Osteoblast (primary cell): Measurements from ENCODE around the gene MRNIP. TPM values are rescaled to one million over a fixed set of nuclear protein-coding genes. Genes with fewer than 3 reads are reported as not detected.

Source experiments
- DNase-seq: peaks from one replicate; pipeline ENCODE4 v3.0.0; 2011; ENCODE audit warnings: low spot score, mixed read lengths; ENCODE audit not compliant: insufficient read length; ENCODE audit errors: missing footprints
- H2AFZ ChIP-seq: 2 replicates; pipeline ENCODE4 v1.6.0; 2011; ENCODE audit warnings: mild to moderate bottlenecking, low read length
- H3K27ac ChIP-seq: 2 replicates; pipeline ENCODE4 v1.5.1; 2011; ENCODE audit warnings: mild to moderate bottlenecking, low read depth, low read length, moderate library complexity
- H3K27me3 ChIP-seq: 2 replicates; pipeline ENCODE4 v1.6.0; 2012; ENCODE audit warnings: mild to moderate bottlenecking, control low read depth, inconsistent platforms, low read length, moderate library complexity; ENCODE audit not compliant: insufficient read depth
- H3K36me3 ChIP-seq: 2 replicates; pipeline ENCODE4 v1.5.1; 2011; ENCODE audit warnings: mild to moderate bottlenecking, low read length, control low read depth, moderate library complexity; ENCODE audit not compliant: insufficient read depth
- H3K4me1 ChIP-seq: 2 replicates; pipeline ENCODE4 v1.5.1; 2011; ENCODE audit warnings: mild to moderate bottlenecking, low read length, control low read depth, moderate library complexity; ENCODE audit not compliant: insufficient read depth
- H3K4me2 ChIP-seq: 2 replicates; pipeline ENCODE4 v1.6.0; 2011; ENCODE audit warnings: mild to moderate bottlenecking, low read length; ENCODE audit not compliant: insufficient read depth
- H3K4me3 ChIP-seq: fragments of 200-600 bp; sonication (generic); 3 replicates; pipeline ENCODE4 v1.5.1; 2012; ENCODE audit warnings: mild to moderate bottlenecking, low read length, inconsistent platforms; ENCODE audit not compliant: insufficient read depth
- H3K79me2 ChIP-seq: 2 replicates; pipeline ENCODE4 v1.6.0; 2012; ENCODE audit warnings: mild to moderate bottlenecking, low read length, control low read depth, inconsistent platforms; ENCODE audit not compliant: insufficient read depth
- H3K9me3 ChIP-seq: 2 replicates; pipeline ENCODE4 v1.5.1; 2011; ENCODE audit warnings: low read depth, low read length, control low read depth
- H4K20me1 ChIP-seq: 2 replicates; pipeline ENCODE4 v1.6.0; 2012; ENCODE audit warnings: mild to moderate bottlenecking, low read length, control low read depth; ENCODE audit not compliant: insufficient read depth
- total RNA-seq: library from RNA; depleted of rRNA; stranded (reverse); fragments of >200 nt; gene quantifications from 2 replicates; pipeline ENCODE4 v1.2.3, GENCODE V29; 2012
- TF ChIP-seq, protein P1 (sequence below): IDR thresholded peaks from 2 replicates; pipeline ENCODE4 v1.5.1; 2011; ENCODE audit warnings: mild to moderate bottlenecking, low read depth, low read length, moderate library complexity; ENCODE audit errors: extremely low read depth

The MRNIP gene
- total RNA-seq, 1 donor: 10.1 TPM

DNA sequence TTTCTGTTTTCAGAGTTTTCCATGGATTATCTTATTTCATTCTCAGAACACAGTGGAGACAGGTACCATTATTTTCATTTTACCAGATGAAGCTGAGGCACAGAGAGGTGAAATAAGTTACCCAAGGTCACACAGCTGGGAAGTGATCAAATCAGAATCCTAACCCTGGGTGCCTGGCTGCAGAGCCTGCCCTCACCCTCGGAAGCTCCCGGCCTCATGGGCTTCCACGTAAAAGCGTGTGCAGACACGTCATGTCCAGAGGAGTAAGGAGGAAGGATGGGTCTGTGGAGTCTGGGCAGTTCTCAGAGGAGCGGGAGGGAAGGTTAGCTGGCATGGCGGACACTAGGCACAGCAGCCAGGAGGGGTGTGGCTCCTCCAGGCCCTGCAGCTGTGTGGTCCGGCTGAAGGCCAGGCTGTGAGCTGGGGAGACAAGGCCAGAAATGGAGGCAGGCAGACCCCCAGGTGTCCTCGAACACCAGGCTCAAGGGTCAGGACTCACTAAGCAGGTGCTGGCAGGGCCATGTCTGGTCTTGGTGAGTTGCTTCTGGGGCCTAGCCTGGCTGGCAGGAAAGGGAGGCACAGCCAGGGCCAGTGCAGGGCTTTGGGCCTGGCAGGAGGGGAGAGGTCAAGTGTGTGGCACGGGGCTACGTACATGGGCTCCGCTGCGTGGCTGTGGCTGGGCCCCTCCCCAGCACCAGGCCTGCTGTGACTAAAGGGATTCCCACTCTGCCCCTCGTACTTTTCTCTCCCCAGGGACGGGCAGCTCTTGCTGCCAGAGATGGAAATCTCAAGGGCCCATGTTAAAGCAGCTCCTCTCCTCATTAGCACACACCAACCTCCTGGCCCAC lies 43.5 kb upstream of the MRNIP start:
- Histone ChIP-seq H3K4me1 (peaks cover 6% of the 10 kb centered on the region), H3K4me3 (no peak overlapping the region), H4K20me1 (peaks cover 32% of the 10 kb centered on the region), H3K27ac (no peak overlapping the region), H3K27me3 (no peaks in the 10 kb centered on the region), H3K4me2 (no peak overlapping the region), H3K36me3 (peaks cover 55% of the 10 kb centered on the region), H2AFZ (no peak overlapping the region), H3K9me3 (no peaks in the 10 kb centered on the region), H3K79me2 (peaks cover 57% of the 10 kb centered on the region)
- TF ChIP-seq, protein P1, sequence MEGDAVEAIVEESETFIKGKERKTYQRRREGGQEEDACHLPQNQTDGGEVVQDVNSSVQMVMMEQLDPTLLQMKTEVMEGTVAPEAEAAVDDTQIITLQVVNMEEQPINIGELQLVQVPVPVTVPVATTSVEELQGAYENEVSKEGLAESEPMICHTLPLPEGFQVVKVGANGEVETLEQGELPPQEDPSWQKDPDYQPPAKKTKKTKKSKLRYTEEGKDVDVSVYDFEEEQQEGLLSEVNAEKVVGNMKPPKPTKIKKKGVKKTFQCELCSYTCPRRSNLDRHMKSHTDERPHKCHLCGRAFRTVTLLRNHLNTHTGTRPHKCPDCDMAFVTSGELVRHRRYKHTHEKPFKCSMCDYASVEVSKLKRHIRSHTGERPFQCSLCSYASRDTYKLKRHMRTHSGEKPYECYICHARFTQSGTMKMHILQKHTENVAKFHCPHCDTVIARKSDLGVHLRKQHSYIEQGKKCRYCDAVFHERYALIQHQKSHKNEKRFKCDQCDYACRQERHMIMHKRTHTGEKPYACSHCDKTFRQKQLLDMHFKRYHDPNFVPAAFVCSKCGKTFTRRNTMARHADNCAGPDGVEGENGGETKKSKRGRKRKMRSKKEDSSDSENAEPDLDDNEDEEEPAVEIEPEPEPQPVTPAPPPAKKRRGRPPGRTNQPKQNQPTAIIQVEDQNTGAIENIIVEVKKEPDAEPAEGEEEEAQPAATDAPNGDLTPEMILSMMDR: no peak
- DNase-seq: peak; percentile 51

DNA sequence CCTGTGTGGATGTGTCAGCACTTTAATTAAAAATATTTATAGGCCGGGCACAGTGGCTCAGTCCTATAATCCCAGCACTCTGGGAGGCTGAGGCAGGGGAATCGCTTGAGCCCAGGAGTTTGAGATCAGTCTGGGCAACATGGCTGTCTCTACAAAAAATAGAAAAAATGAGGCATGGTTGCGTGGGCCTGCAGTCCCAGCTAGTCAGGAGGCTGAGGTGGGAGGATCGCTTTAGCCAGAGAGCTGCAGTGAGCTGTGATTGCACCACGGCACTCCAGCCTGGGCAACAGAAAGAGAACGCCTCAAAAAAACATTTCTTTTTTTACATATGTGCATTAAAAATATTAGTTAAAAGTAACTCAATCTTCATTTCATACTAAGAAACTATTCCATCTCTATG lies 42.8 kb upstream of the MRNIP start:
- TF ChIP-seq, protein P1: no peak
- Histone ChIP-seq H3K27ac (no peak overlapping the region), H3K4me1 (peaks cover 3% of the 10 kb centered on the region), H4K20me1 (peaks cover 26% of the 10 kb centered on the region), H3K9me3 (no peaks in the 10 kb centered on the region), H3K79me2 (peaks cover 50% of the 10 kb centered on the region), H3K4me2 (no peak overlapping the region), H3K27me3 (no peaks in the 10 kb centered on the region), H3K36me3 (peaks cover 56% of the 10 kb centered on the region), H3K4me3 (no peak overlapping the region), H2AFZ (no peak overlapping the region)
- peak; percentile 21 for DNase-seq

DNA sequence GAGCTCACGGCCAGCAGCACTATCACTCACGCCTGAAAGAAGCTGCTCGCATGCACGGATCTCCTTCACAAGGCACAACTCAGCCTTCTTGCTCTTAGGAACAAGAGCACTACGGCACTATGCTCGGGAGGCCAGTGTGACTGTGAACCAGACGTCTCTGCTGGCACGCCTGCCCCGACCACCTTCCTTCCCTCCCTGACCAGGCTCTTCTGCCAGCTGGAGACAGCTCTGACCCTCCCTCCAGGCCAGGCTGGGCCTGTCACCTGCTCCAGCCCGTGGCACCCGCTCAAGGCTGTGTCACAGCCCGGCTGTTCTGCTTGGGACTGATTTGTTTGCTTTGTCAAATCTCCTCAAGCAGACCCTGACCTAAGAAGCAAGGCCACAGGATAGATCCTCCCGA lies 42.1 kb upstream of the MRNIP start:
- H3K36me3 ChIP-seq: peaks cover 63% of the 10 kb centered on the region
- H4K20me1 ChIP-seq: peaks cover 20% of the 10 kb centered on the region
- no peak overlapping the region for H3K4me3 ChIP-seq
- peaks cover 43% of the 10 kb centered on the region for H3K79me2 ChIP-seq
- H3K27ac ChIP-seq: no peak overlapping the region
- no peak overlapping the region for H2AFZ ChIP-seq
- no peaks in the 10 kb centered on the region for H3K4me1 ChIP-seq
- TF ChIP-seq, protein P1: no peak
- no peaks in the 10 kb centered on the region for H3K9me3 ChIP-seq
- H3K27me3 ChIP-seq: no peaks in the 10 kb centered on the region
- DNase-seq: peak; percentile 23
- H3K4me2 ChIP-seq: no peak overlapping the region

DNA sequence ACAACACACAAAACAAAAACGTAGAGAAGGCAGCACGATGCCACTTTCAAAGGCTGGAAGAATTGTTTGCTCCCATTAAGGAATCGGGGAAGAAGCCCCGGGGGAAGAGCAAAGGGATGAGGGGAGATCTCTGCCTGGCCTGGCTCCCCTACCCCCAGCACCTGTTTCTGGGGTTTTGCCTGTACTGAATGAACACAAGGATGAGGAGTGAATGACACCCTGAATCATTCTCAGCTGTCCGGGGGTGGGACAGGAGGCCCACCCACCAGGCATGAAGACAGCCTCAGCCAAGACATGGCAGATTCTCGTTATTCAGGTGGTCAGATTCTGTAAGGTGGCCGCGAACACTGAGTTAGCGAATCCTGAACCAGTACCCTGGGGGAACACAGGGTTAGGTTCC lies 41.6 kb upstream of the MRNIP start:
- no peaks in the 10 kb centered on the region for H3K27me3 ChIP-seq
- H4K20me1 ChIP-seq: peaks cover 20% of the 10 kb centered on the region
- H3K4me3 ChIP-seq: no peak overlapping the region
- peaks cover 38% of the 10 kb centered on the region for H3K79me2 ChIP-seq
- DNase-seq: peak; percentile 9
- H2AFZ ChIP-seq: no peak overlapping the region
- no peaks in the 10 kb centered on the region for H3K9me3 ChIP-seq
- H3K4me2 ChIP-seq: no peak overlapping the region
- peaks cover 68% of the 10 kb centered on the region for H3K36me3 ChIP-seq
- TF ChIP-seq, protein P1: no peak
- no peaks in the 10 kb centered on the region for H3K4me1 ChIP-seq
- H3K27ac ChIP-seq: no peak overlapping the region
